GM18867 (cell line): ENCODE data around the gene RNF141.

ENCODE experiments used
- ATAC-seq: cut with Tn5 transposase; IDR thresholded peaks from one replicate; pipeline ENCODE4 v1.9.1; 2021; ENCODE audit warnings: mild to moderate bottlenecking, moderate library complexity; ENCODE audit not compliant: unreplicated experiment

Gene RNF141

DNA sequence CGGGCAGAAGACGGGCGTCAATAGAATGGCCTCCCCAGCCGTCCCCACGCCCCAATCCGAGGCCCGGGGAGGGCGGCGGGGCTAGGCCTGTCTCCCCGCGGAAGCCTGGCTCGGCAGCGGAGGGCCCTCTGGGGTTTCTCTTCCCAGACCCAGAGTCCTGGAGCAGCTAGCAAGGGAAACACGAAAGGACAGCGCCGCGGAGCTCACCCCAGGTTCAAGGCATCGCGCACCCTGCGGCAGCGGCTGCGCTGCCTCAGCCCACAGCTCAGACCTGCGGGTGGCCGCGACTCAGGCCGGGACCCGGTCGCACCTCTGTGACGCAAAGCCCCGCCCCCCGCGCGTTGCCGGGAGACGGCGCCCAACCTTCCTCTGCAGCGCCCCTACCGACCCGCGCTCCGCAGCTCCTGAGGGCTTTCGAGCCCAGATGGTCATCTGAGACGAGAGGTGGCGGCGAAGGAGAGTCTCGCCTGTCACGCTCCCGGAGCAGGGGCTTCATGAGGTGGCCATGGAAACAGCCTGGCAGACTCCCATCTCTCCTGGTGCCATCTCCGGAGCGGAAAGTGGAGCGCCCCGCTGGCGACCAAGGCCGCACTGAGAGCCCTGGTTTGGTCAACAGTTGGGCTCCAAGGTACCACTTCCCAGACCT, at the start of gene RNF141:
RNF141 (minus strand) TSS at position 273 of the 646 bp plus-strand sequence. CDS start 7,029 bp downstream, outside the sequence.
- ATAC-seq: peak; percentile 97

- no peak for ATAC-seq
These were observed 49.4 kb upstream of the RNF141 start for GRCh38 chr11:10590218-10590915.

DNA sequence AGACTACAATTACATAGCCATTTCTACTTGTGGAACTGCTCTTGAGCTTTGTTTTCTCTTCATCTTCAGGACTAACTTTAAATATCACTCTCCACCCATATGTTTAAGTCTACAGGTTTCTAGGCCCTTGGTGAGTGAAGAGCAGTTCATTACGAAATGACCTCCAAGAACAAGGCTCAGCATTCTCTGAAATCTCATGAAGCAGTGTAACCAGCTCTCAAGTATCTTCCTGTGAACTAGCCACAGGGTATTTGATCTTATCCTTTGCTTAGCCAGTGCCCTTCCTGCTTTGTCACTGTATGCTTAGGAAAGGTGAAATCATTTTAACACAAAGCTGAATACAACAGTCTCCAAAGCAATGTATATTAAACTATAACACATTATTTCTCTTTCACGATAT, 47.9 kb upstream of the RNF141 start:
- ATAC-seq: no peak

DNA sequence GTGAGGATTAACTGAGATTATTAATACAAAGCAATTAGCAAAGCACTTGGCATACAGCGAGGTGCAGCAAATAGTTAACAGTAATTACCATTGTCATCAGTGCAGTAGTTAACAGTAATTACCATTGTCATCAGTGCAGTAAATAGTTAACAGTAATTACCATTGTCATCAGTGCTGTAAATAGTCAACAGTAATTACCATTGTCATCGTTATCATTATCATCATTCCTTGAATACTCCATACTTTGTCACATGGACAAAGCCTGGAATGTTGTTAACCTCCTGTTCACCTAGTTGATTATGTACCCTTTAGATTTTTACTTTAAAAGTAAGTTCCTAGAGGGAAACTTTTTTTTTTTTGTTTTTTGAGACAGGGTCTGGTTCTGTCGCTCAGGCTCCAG, 47.0 kb upstream of the RNF141 start:
- no peak for ATAC-seq

DNA sequence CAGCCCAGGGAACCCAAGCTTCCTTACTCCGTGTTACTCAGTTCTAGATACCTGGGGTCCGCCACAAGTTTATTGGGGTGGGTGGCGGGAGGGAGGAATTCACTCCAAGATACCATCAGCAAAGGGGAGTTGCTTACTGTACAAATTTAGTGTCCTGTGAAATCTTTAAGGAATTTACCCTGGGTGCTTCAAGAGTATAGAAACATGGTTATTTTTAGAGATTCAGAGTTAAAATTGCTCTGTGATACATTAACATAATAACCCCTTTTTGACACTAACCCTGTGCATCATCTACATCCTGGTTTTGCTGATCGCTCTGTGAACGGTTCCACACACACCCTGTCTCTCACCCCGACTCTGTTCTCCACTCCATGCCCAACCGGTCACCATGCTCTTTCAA, 46.4 kb upstream of the RNF141 start:
- ATAC-seq: no peak

DNA sequence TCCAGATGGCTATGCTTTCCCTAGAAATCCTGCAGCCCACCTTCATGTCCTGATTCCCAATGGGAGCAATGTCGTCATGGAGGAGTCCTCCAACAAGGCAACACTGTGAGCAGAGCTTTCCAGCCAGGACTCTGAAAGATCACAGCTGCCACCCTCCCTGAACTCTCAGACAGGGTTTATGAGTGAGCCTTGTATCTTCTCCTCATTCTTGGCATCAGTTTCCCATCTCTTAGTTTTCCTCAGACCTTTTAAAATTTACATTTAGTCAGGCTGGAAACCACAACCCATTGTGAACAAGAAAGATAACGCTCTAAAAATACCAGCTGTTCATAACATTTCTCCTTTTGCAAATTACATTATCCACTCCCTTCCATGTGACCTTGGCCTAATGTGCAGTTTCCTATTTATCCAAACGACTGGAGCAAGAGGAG, 43.1 kb upstream of the RNF141 start:
- no peak for ATAC-seq

GRCh38 chr11:10581481-10582019, 40.6 kb upstream of the RNF141 start:
- no peak for ATAC-seq

GRCh38 chr11:10580623-10581022, 39.6 kb upstream of the RNF141 start:
- ATAC-seq: no peak

- ATAC-seq: no peak
These were observed 38.7 kb upstream of the RNF141 start for GRCh38 chr11:10579700-10580099.

DNA sequence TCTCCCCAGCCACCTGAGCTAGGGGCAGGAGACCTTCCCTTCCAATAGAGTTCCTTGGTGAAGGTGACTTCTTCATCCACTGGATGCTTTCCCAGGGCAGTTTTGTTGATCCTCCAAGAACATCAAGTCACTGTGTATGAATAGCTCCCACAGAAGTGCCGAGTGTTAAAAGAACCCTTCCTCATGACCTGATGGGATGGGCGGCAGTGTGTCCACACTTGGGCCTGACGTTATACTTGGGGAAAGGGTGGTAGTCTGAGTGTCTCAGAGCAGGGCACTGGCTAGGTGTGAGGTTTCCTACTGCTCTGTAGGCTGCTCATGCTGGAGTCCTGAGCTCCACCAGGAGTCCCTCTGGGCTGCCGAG, 35.0 kb upstream of the RNF141 start:
- ATAC-seq: no peak

DNA sequence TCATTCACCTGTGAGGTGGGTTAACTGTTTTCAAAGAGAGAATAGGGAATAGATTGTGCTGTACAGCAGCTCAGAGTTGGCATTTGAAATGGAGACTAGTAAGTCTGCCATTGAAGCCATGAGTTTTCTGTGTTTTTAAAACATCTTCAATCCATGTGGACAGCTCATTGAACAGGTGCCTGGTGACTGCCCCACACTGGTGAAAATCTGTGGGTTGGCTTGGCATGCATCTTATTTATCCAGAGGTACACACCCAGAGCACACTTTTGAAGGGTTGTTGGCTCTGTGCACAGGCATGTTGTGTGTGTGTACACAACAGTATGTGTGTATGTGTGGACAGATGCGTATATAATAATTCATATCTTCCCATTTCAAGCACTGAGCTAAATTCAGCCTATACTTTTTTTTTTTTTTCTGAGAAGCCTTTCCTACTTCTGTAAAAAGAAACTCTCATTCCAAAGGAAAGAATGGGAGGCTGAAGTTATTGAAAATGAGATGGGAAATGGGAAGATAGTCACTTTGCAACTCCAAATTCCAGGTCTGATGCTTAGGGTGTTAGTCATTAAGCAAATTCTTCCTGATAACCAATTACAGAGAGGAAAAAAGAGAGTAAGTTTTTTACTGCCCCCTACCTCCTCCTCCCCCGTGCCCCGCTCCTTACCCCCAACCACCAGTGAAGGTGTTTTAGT, 34.5 kb upstream of the RNF141 start:
- no peak for ATAC-seq

DNA sequence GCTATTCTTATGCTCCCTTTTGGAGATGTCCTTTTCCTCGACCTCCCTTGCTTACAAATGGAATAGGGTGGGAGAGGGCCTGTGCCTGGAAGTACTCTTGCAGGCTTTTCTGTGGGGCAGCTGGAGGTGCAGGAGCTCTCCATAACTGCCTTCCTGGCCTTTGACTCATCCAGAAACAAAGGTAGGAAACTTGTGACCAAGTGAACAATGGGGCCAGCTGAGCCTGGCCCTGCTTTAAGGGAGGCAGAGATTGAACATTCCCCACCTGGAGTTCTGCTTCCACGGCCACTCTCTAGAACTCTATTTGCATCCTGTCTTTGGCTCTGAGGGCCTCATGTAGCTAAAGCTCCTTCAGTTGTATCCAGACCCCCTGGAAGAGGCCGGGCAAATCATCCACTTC, 32.6 kb upstream of the RNF141 start:
- ATAC-seq: no peak

GRCh38 chr11:10573028-10573427, 32.0 kb upstream of the RNF141 start:
- no peak for ATAC-seq

GRCh38 chr11:10572533-10572932, 31.5 kb upstream of the RNF141 start:
- ATAC-seq: no peak

DNA sequence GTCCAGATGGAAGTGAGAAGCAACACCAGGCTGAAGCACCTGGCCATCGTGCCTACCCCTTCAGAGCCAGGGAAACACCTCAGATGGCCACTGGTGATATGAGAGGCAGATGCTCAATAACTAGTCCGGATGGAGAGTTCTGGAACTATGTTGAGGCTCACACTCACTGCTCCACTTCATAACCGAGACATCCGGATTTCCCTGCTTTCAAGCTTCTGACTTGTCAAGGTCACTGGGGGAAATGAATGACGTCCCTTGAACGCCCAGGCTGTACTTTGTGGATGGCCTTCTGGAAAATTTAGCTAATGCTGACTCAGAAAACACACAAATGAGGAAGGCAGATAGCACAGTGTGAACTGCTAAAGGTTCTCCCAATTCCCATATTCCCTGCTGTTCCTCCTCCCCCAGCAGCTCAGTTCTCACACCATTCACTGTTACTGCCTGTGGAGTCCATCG, 27.5 kb upstream of the RNF141 start, which contains the start of gene LYVE1:
LYVE1 (minus strand) TSS at position 180 of the 456 bp plus-strand sequence; CDS start at position 47, 133 bp downstream.
- ATAC-seq: no peak

DNA sequence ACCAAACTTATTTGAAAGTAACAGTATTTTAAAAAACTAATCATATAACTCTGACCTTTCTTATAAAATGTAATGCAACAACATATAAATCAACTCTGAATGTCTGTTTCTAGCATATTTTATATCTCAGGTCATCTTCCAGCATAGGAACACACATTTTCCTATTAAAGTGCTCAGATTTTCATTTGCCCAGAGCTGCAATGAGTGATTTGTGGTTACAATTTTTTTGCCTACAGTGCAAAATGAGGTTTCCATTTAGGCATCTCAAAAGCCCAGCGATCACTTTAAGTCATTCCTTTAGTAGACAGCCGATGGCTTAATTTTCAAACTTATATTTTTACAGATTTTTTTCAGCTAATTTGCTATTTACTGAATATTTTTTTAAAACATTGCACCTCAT, 26.5 kb upstream of the RNF141 start:
- no peak for ATAC-seq

DNA sequence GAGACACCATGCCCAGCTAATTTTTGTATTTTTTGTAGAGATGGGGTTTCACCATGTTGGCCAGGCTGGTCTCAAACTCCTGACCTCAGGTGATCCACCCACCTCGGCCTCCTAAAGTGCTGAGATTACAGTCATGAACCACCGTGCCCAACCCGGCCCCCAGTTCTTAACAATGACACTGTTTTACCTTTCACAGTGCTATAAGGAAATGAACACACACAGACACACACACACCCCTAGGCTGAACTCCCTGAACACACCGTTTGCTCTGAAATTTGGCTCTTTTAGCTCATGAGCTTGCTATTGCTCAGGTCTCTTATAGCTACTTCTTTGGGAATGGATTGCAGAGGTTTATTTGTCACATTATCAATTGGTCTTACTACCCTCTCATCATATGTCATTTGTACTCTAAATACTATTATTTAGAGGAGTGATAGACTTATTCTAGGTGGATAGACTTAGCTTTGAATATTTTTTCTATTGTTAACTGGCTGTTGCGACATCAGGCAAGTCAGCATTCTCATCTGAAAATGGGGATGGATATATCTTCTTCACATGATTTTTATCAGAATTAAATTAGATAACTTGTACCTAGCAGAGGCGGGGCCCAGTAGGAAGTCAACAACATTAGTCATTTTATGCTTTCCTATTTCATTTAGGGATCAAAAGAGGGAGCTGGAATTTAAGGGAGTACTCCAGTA, 25.4 kb upstream of the RNF141 start:
- ATAC-seq: no peak

- ATAC-seq: no peak
These were observed 24.5 kb upstream of the RNF141 start for GRCh38 chr11:10565493-10565892.

GRCh38 chr11:10564696-10565318, 23.8 kb upstream of the RNF141 start:
- ATAC-seq: no peak

- ATAC-seq: peak; percentile 62
These were observed 23.0 kb upstream of the RNF141 start for GRCh38 chr11:10564030-10564429.

- no peak for ATAC-seq
These were observed 21.0 kb upstream of the RNF141 start for GRCh38 chr11:10561947-10562346.
